SK-MEL-5 (cell line): ENCODE results near the gene NBR1. TPM values are rescaled to one million over a fixed set of nuclear protein-coding genes. Genes with fewer than 3 reads are reported as not detected.
"Not testable (repeated sequence)": the region's sequence is repeated elsewhere in the genome, so short reads cannot be mapped to it uniquely, and the experiment has no call there.

Source experiments
- DNase-seq: peaks from one replicate; pipeline ENCODE4 v3.0.0-alpha.2; 2016; ENCODE audit warnings: low read depth, low spot score
- in situ Hi-C: cut with HindIII; loops from 2 replicates; pipeline ENCODE4 v1.10.0; 2016; ENCODE audit warnings: low sequenced_read_pairs, high pct_unique_total_duplicates, low pct_unique_long_range_greater_than_20kb
- polyA plus RNA-seq, 2 experiments: library from polyadenylated mRNA; depleted of rRNA; stranded (reverse); fragments of >200 nt; gene quantifications; 2 replicates each; pipeline ENCODE4 v1.2.3, GENCODE V29; 2015
- total RNA-seq: library from RNA; depleted of rRNA; stranded (reverse); fragments of >200 nt; shearing (Covaris generic); gene quantifications from 2 replicates; pipeline ENCODE4 v1.2.3, GENCODE V29; 2014; rRNA removed

The NBR1 gene, protein sequence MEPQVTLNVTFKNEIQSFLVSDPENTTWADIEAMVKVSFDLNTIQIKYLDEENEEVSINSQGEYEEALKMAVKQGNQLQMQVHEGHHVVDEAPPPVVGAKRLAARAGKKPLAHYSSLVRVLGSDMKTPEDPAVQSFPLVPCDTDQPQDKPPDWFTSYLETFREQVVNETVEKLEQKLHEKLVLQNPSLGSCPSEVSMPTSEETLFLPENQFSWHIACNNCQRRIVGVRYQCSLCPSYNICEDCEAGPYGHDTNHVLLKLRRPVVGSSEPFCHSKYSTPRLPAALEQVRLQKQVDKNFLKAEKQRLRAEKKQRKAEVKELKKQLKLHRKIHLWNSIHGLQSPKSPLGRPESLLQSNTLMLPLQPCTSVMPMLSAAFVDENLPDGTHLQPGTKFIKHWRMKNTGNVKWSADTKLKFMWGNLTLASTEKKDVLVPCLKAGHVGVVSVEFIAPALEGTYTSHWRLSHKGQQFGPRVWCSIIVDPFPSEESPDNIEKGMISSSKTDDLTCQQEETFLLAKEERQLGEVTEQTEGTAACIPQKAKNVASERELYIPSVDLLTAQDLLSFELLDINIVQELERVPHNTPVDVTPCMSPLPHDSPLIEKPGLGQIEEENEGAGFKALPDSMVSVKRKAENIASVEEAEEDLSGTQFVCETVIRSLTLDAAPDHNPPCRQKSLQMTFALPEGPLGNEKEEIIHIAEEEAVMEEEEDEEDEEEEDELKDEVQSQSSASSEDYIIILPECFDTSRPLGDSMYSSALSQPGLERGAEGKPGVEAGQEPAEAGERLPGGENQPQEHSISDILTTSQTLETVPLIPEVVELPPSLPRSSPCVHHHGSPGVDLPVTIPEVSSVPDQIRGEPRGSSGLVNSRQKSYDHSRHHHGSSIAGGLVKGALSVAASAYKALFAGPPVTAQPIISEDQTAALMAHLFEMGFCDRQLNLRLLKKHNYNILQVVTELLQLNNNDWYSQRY
- total RNA-seq = 88.6 and 95.0 TPM in 2 replicates
- polyA plus RNA-seq (2015; cell fraction: cytosol; rRNA removed) = 53.0 and 77.7 TPM in 2 replicates
- 23.3 and 29.3 TPM in 2 replicates for polyA plus RNA-seq (2015; cell fraction: nucleus; rRNA removed)

DNA sequence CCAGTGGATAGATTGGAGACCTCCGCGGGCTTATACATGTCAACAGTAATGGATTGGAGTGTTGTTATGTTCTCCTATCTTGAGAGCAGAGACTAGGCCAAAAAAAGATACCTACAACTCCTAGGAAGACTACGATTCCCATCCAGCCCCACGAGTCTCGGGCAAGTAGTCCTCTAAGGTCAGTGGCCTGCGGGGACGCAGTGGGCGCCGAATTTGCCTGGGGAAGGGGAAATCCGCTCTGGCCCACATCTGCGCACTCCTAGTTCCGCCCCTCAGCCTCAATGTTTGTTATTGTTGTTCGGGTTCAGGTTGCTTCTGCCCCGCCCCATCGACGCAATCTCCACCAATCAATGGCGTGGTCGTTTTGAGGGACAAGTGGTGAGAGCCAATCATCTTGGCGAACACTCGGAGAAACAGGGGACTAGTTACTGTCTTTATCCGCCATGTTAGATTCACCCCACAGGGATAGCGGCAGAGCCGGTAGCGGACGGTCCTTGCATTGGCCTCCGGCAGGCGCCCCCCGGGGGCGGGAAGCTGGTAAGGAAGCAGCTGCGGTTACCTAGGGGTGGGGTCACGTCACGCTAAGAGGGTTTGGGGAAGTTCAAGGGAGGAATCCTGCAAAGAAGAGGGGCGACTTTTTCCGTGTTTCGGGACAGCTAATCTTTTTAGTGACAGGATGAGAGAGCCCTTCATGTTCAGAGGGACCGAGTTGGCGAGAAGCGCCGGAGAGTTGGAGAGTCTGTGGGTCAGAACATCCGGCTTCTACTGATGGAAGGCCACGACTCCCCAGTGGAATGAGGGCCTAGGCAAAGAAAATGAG lies at the start of gene NBR1:
NBR1 (plus strand) TSS at position 449 of the 820 bp plus-strand sequence. CDS start 4,586 bp downstream, outside the sequence.
- in situ Hi-C loops = no loop called here
- peak; percentile 99 for DNase-seq

DNA sequence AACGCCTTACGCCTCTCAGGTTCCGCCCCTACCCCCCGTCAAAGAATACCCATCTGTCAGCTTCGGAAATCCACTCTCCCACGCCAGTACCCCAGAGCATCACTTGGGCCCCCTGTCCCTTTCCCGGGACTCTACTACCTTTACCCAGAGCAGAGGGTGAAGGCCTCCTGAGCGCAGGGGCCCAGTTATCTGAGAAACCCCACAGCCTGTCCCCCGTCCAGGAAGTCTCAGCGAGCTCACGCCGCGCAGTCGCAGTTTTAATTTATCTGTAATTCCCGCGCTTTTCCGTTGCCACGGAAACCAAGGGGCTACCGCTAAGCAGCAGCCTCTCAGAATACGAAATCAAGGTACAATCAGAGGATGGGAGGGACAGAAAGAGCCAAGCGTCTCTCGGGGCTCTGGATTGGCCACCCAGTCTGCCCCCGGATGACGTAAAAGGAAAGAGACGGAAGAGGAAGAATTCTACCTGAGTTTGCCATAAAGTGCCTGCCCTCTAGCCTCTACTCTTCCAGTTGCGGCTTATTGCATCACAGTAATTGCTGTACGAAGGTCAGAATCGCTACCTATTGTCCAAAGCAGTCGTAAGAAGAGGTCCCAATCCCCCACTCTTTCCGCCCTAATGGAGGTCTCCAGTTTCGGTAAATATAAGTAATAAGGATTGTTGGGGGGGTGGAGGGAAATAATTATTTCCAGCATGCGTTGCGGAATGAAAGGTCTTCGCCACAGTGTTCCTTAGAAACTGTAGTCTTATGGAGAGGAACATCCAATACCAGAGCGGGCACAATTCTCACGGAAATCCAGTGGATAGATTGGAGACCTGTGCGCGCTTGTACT lies 45.7 kb upstream of the NBR1 start, which contains the start of gene BRCA1:
BRCA1 (minus strand) TSS at position 232 of the 834 bp plus-strand sequence. CDS start 1,268 bp downstream, outside the sequence.
- peak; percentile 100 for DNase-seq
- in situ Hi-C loops = no loop called here

DNA sequence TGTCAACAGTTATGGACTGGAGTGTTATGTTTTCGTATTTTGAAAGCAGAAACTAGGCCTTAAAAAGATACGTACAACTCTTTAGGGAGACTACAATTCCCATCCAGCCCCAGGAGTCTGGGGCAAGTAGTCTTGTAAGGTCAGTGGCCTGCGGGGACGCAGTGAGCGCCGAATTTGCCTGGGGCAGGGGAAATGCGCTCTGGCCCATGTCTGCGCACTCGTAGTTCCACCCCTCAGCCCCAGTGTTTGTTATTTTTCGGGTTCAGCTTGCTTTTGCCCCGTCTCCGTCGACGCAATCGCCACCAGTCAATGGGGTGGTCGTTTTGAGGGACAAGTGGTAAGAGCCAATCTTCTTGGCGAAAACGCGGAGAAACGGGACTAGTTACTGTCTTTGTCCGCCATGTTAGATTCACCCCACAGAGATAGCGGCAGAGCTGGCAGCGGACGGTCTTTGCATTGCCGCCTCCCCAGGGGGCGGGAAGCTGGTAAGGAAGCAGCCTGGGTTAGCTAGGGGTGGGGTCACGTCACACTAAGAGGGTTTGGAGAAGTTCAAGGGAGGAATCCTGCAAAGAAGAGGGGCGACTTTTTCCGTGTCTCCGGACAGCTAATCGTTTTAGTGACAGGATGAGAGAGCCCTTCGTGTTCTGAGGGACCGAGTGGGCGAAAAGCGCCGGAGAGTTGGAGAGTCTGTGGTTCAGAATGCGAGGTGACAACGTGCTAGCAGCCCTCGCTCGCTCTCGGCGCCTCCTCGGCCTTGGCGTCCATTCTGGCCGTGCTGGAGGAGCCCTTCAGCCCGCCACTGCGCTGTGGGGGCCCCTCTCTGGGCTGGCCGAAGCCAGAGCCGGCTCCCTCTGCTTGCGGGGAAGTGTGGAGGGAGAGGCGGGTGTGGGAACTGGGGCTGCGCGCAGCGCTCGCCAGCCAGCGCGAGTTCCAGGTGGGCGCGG lies 44.8 kb upstream of the NBR1 start:
- DNase-seq = no peak
- in situ Hi-C loops = no loop called here

DNA sequence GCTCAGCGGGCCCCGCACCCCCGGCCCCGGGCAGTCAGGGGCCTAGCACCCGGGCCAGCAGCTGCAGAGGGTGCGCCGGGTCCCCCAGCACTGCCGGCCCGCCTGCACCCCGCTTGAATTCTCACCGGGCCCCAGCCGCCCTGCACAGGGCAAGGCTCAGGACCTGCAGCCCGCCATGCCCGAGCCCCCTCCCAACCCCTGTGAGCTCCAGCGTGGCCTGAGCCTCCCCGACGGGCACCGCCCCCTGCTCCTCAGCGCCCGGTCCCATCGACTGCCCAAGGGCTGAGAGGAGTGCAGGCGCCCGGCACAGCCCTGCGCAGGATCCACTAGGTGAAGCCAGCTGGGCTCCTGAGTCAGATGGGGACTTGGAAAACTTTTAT lies 44.1 kb upstream of the NBR1 start:
- in situ Hi-C loops = no loop called here
- DNase-seq = no peak

DNA sequence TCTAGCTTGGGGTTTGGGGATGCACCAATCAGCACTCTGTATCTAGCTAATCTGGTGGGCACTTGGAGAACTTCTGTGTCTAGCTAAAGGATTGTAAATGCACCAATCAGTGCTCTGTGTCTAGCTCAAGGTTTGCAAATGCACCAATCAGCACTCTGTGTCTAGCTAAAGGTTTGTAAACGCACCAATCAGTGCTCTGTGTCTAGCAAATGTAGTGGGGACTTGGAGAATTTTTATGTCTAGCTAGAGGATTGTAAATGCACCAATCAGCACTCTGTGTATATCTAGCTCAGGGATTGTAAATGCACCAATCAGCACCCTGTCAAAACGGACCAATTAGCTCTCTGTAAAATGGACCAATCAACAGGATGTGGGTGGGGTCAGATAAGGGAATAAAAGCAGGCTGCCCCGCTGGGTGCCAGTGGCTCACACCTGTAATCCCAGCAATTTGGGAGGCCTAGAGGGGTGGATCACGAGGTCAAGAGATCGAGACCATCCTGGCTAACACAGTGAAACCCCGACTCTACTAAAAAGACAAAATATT lies 43.6 kb upstream of the NBR1 start:
- DNase-seq = not testable (repeated sequence)

DNA sequence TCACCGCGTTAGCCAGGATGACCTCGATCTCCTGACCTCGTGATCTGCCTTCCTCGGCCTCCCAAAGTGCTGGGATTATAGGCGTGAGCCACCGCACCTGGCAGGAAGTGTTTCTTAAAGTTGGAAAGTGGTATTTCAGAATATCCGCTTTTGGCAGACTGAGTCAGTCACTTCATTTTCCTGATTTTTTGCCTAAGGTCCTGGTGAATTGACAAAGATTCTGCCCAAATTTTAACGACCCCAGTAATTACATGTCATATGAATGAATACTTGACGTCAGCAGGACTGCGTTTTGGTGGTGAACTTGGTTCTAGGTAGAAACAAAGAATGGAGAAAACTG lies 41.4 kb upstream of the NBR1 start:
- no peak for DNase-seq
- in situ Hi-C loops = no loop called here

More for the DNA sequence above, 43.6 kb upstream of the NBR1 start:
- in situ Hi-C loops = not testable (repeated sequence)

DNA sequence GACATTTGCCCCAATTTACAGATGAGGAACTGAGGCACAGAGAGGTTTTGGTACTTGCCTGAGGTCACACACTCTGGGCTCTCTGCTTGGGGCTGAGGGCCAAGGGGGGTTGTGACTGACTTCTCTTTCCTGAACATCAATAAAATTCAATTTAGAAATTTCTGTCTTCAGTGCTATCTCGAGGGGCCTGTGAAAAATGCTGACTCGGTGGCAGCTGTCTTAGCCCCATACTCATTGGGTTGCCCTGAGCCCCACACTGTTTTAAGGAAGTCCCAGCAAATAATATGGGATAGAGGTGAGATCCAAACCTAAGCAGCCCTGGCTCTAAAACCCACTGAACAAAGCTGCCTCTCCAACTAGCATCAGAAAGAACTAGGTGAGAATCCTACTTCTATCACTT lies 38.9 kb upstream of the NBR1 start:
- in situ Hi-C loops = no loop called here
- no peak for DNase-seq

DNA sequence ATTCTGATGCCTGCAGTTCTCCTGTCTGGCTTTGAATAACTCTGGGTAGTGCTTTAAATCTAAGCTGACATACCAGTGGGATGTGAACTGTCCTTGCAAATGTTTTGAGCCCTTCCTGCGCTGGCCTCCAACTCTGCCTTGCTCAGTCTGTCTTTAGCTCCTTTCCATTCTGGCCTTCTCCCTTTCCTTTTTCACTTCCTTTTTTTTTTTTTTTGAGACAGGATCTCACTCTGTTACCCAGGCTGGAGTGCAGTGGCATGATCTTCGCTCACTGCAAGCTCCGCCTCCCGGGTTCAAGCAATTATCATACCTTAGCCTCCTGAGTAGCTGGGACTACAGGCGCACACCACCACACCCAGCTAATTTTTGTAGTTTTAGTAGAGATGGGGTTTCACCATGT lies 37.6 kb upstream of the NBR1 start:
- DNase-seq, in situ Hi-C loops: not testable (repeated sequence)

DNA sequence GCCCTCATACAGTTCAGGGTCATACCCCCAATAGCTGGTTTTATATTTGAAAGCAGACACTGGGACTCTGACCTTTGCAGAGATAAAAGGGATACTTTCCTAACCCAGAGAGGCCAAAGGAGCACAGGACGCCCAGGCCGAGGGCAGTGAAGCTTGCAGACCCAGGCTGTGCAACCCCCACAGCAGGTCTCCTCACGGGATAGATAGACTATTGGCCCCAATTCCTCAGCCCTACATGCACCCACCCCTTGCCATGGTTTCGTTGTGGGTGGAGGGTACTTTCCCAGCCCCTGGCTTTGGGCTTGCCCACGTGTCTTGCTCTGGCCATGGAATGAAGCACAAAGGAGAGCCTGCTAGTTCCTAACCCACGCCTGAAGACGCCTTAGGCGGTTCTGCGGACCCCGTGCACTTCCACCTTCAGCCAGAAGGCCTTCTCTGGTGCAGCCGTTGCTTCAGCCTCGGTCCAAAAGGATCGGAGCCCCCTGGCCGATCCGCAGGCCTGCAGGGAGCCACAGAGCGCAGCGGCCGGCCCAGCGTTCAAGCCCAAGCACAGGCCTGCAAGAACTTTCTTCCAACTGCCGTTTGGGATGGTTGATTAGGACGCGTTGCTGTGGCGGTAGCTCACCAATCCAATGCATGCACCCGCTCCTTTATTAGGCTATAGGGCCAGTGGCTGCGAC lies 36.1 kb upstream of the NBR1 start:
- in situ Hi-C loops = no loop called here
- no peak for DNase-seq

DNA sequence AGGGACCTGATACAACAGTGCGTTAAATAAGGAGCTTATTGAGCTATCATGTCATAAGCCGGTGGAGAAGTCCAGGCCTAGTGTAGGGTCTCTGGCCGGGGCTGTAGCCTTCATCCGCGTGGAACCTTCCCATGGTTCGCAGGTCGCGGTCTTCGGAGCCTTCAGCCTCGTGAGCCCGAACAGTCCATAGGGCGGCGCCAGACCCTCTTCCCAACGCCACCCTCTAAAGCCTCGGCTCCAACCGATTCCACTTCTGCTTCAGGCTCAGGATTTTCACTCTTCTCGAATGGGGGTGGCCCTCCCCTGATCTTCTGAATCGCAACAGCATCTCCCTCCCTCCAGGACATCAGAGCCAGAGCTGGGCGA lies 35.6 kb upstream of the NBR1 start:
- in situ Hi-C loops = no loop called here
- no peak for DNase-seq

DNA sequence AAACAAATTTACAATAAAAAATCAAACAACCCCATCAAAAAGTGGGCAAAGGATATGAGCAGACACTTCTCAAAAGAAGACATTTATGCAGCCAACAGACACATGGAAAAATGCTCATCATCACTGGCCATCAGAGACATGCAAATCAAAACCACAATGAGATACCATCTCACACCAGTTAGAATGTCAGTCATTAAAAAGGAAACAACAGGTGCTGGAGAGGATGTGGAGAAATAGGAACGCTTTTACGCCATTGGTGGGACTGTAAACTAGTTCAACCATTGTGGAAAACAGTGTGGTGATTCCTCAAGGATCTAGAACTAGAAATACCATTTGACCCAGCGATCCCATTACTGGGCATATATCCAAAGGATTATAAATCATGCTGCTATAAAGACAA lies 34.4 kb upstream of the NBR1 start:
- DNase-seq, in situ Hi-C loops: not testable (repeated sequence)

DNA sequence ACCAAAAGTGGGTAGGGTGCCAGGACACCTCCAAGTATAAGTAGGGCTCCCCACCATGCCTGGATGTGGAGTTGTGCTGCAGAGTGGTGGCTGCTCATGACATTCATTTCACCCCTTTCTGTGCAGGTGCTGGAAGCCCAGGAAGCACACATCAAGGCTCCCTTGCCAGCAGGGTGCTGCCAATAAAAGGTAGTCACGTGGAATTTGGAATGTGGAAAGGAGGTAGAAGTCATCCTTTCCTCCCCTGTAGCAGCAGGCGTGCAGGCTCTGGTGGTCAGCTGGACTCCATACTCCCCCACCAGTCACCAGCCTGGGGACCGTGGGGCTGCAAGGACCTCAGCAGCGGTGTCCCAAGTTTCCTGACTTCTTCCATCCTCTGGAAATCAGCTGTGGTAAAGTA lies 32.5 kb upstream of the NBR1 start:
- DNase-seq, in situ Hi-C loops: not testable (repeated sequence)

DNA sequence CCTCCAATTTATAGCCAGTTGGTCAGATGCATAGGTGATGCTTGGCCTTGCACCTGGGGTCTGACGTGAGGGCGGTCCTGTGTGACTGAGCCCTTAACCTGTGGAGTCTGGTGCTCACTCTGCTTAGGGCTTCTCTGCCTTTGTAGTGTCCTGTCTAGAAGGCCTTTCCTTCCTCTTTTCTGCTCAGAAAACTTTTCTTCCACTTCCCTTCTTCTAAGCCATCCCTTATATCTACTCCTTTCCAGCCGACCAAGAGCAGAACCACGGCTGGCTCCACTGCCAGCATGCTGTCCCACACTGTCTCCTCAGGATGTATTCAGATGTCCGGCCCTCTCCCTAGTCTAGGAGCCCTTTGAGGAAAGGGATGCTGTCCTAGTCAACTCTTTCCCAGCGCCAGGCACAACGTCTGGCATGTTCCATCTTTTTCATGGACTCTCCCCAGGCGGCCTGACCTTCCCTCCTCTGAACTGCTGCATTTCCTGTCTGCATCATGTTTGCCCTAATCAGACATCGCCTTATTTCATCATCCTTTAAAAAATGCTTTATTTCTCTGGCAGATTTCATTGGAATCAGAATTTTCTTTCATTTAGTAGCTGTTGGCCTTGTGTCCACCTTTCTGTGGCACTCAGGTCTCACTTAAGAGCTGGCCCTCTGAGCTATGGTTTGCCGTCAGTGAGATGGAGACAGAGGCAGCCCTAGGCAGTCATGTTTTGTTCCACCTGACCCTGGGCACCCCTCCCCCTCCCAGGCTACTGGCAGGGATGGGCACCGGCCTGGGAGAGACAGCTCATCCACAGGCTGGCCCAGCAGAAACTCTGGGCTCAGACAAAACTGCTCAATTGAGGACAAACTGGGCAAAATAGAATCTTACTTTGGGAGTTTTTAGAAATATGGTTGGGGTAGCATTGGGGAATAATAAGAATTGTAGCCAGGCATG lies 30.4 kb upstream of the NBR1 start:
- no peak for DNase-seq
- in situ Hi-C loops = no loop called here

DNA sequence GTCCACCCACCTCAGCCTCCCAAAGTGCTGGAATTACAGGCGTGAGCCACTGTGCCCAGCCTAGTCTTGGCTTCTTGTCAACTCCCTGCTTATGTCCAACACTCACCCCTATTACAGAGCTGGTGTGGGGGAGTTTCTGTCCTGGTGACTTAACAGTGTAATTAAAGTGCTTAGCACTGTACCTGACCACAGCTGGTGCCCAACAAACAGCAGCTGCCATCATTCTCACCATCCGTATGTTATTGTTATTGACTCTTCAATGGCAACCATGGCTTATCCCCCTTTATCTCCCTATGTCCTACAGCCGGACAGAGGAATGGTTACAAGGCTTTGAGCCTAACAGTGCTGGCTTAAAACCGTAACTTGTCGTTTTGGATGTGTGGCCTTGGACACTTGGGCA lies 28.9 kb upstream of the NBR1 start:
- in situ Hi-C loops = no loop called here
- DNase-seq = no peak
